A673 (cell line): ENCODE measurements around the gene ERCC6.

ENCODE experiments used
- EZH2 ChIP-seq: fragments of 200-600 bp; sonication (generic); IDR thresholded peaks from 2 replicates; pipeline ENCODE4 v1.6.1; 2017; ENCODE audit warnings: borderline replicate concordance, low read depth, mild to moderate bottlenecking, mixed read lengths, antibody characterized with exemption, low read length; ENCODE audit not compliant: poor library complexity, severe bottlenecking
- TF ChIP-seq, protein P1 (sequence below): fragments of 300-800, 200-600 bp; sonication (generic); conservative IDR thresholded peaks from 2 replicates; pipeline ENCODE4 v1.5.1; 2017; ENCODE audit warnings: low read depth, mild to moderate bottlenecking, antibody characterized with exemption, low read length, moderate library complexity, mixed read lengths

DNA sequence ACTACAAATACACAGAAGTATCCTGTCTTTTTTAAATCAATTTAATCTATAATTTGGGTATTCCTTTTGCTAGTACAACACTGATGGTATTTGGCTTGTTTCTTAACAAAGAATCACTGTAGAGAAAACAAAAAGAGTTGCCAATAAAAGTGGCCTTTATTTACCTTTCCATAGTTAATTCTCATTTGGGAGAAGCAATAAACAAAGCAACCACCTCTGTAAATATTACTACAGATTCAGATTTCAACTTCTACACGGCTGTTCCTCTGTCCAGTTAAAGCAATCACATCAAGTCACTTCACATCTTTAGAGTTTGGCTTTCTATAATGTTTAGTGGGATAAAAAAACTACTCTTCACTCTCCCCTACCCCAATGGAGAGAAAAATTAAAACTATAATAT lies 34.4 kb downstream of the ERCC6 start:
- TF ChIP-seq, protein P1, sequence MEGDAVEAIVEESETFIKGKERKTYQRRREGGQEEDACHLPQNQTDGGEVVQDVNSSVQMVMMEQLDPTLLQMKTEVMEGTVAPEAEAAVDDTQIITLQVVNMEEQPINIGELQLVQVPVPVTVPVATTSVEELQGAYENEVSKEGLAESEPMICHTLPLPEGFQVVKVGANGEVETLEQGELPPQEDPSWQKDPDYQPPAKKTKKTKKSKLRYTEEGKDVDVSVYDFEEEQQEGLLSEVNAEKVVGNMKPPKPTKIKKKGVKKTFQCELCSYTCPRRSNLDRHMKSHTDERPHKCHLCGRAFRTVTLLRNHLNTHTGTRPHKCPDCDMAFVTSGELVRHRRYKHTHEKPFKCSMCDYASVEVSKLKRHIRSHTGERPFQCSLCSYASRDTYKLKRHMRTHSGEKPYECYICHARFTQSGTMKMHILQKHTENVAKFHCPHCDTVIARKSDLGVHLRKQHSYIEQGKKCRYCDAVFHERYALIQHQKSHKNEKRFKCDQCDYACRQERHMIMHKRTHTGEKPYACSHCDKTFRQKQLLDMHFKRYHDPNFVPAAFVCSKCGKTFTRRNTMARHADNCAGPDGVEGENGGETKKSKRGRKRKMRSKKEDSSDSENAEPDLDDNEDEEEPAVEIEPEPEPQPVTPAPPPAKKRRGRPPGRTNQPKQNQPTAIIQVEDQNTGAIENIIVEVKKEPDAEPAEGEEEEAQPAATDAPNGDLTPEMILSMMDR = no peak
- TF ChIP-seq EZH2 = no peak
